ENCODE measurements around the gene MLLT6.

Gene MLLT6

DNA sequence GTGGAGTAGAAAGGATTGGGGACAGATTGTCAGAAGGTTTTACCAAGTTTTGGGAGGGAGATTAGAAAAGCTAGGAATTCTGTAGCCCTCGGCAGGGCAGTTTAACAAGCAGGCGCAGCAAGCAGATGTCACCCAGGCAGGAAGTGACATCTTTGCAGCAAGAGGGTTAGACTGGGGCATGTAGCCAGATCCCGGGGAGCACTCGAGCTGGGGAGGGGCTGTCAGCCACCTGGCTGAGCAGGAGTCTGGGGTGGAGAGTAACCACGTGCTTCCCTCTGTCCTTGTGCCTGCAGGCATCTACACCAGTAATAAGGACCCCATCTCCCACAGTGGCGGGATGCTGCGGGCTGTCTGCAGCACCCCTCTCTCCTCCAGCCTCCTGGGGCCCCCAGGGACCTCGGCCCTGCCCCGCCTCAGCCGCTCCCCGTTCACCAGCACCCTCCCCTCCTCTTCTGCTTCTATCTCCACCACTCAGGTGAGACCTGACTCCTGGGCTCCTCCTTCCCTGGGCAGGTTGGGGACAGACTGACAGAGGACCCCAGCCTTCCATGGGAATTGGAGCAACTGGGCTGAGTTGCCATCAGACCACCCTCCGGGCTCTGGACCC is 12.2 kb downstream of the MLLT6 start:
- no peak overlapping the region for H3K9ac ChIP-seq
- TF ChIP-seq, protein P1, sequence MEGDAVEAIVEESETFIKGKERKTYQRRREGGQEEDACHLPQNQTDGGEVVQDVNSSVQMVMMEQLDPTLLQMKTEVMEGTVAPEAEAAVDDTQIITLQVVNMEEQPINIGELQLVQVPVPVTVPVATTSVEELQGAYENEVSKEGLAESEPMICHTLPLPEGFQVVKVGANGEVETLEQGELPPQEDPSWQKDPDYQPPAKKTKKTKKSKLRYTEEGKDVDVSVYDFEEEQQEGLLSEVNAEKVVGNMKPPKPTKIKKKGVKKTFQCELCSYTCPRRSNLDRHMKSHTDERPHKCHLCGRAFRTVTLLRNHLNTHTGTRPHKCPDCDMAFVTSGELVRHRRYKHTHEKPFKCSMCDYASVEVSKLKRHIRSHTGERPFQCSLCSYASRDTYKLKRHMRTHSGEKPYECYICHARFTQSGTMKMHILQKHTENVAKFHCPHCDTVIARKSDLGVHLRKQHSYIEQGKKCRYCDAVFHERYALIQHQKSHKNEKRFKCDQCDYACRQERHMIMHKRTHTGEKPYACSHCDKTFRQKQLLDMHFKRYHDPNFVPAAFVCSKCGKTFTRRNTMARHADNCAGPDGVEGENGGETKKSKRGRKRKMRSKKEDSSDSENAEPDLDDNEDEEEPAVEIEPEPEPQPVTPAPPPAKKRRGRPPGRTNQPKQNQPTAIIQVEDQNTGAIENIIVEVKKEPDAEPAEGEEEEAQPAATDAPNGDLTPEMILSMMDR (conservative IDR thresholded peaks at IDR 0.05; ENCODE audit: low read depth, low read length): no peak

DNA sequence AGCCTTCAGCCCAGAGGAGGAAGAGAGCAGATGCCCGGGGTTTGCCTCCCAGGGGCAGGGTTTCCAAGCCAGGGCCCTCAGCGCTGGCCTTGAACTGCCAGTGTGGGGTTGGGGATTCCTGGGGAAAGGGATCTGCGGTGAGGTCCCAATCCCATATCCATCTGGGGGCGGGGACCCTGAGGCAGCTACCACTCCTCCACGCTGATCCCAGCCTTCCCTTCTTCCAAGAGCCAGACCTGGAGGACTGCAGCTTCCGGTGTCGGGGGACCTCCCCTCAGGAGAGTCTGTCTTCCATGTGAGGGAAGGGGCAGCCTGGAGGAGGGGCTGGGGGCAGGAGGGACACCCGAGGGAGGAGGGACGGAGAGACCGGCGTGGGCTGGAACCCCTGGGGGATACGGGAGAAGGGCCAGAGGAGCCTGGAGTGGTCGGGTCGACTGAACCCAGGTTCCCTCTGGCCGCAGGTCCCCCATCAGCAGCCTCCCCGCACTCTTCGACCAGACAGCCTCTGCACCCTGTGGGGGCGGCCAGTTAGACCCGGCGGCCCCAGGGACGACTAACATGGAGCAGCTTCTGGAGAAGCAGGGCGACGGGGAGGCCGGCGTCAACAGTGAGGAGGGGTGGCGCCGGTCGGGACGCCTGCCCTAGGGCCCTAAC is 14.3 kb downstream of the MLLT6 start:
- TF ChIP-seq, protein P1 (conservative IDR thresholded peaks at IDR 0.05; ENCODE audit: low read depth, low read length): no peak
- Histone ChIP-seq H3K36me3 (ENCODE audit: insufficient read depth) (no peaks in the 10 kb centered on the region), H3K27me3 (ENCODE audit: insufficient read depth, low read depth) (no peaks in the 10 kb centered on the region), H3K4me3 (IDR thresholded peaks at IDR 0.05; ENCODE audit: insufficient read depth, low read depth, low read length) (no peak overlapping the region), H4K20me1 (ENCODE audit: insufficient read depth) (no peaks in the 10 kb centered on the region), H3K4me2 (no peak overlapping the region), H3K9ac (no peak overlapping the region), H3K4me1 (ENCODE audit: low read depth, poor library complexity, severe bottlenecking) (no peaks in the 10 kb centered on the region), H3K27ac (no peak overlapping the region), H3K79me2 (ENCODE audit: insufficient read depth, low read depth) (no peaks in the 10 kb centered on the region), H2AFZ (ENCODE audit: low read depth) (no peak overlapping the region)

More for the DNA sequence above, 12.2 kb downstream of the MLLT6 start:
- Histone ChIP-seq H3K4me1 (ENCODE audit: low read depth, poor library complexity, severe bottlenecking) (no peaks in the 10 kb centered on the region), H3K4me2 (no peak overlapping the region), H4K20me1 (ENCODE audit: insufficient read depth) (no peaks in the 10 kb centered on the region), H3K4me3 (IDR thresholded peaks at IDR 0.05; ENCODE audit: insufficient read depth, low read depth, low read length) (no peak overlapping the region), H3K27ac (no peak overlapping the region), H3K79me2 (ENCODE audit: insufficient read depth, low read depth) (no peaks in the 10 kb centered on the region), H3K27me3 (ENCODE audit: insufficient read depth, low read depth) (no peaks in the 10 kb centered on the region), H3K36me3 (ENCODE audit: insufficient read depth) (no peaks in the 10 kb centered on the region), H2AFZ (ENCODE audit: low read depth) (no peak overlapping the region)

DNA sequence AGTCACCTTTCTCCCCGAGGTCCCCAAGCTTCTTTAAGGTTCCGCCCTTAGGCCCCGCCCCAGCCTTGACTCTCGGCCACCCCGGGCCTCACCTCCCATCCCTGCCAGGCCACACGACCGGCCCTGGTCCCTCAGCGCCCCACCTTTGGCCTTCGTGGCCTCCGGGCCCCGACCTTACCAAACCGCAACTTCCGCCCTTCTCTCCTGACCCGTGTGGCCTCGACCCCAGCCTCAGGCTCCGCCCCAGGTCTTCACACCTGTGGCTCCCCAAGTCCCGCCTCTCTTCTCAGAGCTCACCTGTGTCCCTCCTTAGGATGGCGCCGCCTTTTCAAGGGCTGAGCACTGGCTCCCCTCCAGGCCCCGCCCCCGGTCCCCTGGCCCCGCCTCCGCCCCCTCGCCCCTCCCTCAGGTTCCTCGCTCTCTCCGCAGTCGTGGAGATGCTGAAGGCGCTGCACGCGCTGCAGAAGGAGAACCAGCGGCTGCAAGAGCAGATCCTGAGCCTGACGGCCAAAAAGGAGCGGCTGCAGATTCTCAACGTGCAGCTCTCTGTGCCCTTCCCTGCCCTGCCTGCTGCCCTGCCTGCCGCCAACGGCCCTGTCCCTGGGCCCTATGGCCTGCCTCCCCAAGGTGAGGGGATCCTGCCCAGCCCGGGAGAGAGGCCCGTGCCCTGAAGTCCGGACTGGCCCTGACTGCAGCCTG is 15.0 kb downstream of the MLLT6 start:
- TF ChIP-seq, protein P1 (conservative IDR thresholded peaks at IDR 0.05; ENCODE audit: low read depth, low read length): no peak
- H4K20me1 ChIP-seq (ENCODE audit: insufficient read depth): no peaks in the 10 kb centered on the region
- no peaks in the 10 kb centered on the region for H3K79me2 ChIP-seq (ENCODE audit: insufficient read depth, low read depth)
- no peaks in the 10 kb centered on the region for H3K4me1 ChIP-seq (ENCODE audit: low read depth, poor library complexity, severe bottlenecking)
- H3K4me3 ChIP-seq (IDR thresholded peaks at IDR 0.05; ENCODE audit: insufficient read depth, low read depth, low read length): no peak overlapping the region
- no peak overlapping the region for H3K9ac ChIP-seq
- no peak overlapping the region for H3K27ac ChIP-seq
- H2AFZ ChIP-seq (ENCODE audit: low read depth): no peak overlapping the region
- no peak overlapping the region for H3K4me2 ChIP-seq
- no peaks in the 10 kb centered on the region for H3K36me3 ChIP-seq (ENCODE audit: insufficient read depth)
- H3K27me3 ChIP-seq (ENCODE audit: insufficient read depth, low read depth): no peaks in the 10 kb centered on the region

DNA sequence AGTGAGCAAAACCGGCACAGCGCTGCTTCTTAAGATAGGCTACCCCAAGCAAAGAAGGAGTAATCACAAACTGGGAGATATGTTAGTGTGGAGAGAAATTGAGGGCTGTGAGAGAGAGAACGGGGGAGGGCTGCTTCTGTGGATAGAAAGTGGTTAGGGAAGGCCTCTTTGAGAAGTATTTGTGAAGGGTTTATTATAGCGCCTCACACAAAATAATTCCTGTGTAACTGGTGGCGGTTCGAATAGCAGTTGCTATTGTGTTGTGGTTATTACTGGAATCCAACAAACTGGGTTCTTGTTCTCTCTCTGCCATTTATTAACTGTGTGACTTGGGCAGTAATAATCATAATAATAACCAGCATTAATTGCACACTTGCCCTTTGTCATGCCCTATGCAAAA is 15.9 kb downstream of the MLLT6 start:
- Histone ChIP-seq H3K4me3 (IDR thresholded peaks at IDR 0.05; ENCODE audit: insufficient read depth, low read depth, low read length) (no peak overlapping the region), H4K20me1 (ENCODE audit: insufficient read depth) (no peaks in the 10 kb centered on the region), H3K9ac (no peak overlapping the region), H3K4me1 (ENCODE audit: low read depth, poor library complexity, severe bottlenecking) (no peaks in the 10 kb centered on the region), H3K4me2 (no peak overlapping the region), H3K27me3 (ENCODE audit: insufficient read depth, low read depth) (no peaks in the 10 kb centered on the region), H3K79me2 (ENCODE audit: insufficient read depth, low read depth) (no peaks in the 10 kb centered on the region), H2AFZ (ENCODE audit: low read depth) (no peak overlapping the region), H3K27ac (no peak overlapping the region), H3K36me3 (ENCODE audit: insufficient read depth) (no peaks in the 10 kb centered on the region)
- TF ChIP-seq, protein P1 (conservative IDR thresholded peaks at IDR 0.05; ENCODE audit: low read depth, low read length): no peak

All from KMS-11 (cell line).